HG02943 (cell line): Measurements from ENCODE around the gene KCND1.
"Not testable (repeated sequence)": the region's sequence is repeated elsewhere in the genome, so short reads cannot be mapped to it uniquely, and the experiment has no call there.

Source experiments
- ATAC-seq: cut with Tn5 transposase; IDR thresholded peaks from one replicate; pipeline ENCODE4 v1.9.1; 2021; ENCODE audit warnings: mild to moderate bottlenecking, low read depth, moderate library complexity; ENCODE audit not compliant: unreplicated experiment

The KCND1 gene

DNA sequence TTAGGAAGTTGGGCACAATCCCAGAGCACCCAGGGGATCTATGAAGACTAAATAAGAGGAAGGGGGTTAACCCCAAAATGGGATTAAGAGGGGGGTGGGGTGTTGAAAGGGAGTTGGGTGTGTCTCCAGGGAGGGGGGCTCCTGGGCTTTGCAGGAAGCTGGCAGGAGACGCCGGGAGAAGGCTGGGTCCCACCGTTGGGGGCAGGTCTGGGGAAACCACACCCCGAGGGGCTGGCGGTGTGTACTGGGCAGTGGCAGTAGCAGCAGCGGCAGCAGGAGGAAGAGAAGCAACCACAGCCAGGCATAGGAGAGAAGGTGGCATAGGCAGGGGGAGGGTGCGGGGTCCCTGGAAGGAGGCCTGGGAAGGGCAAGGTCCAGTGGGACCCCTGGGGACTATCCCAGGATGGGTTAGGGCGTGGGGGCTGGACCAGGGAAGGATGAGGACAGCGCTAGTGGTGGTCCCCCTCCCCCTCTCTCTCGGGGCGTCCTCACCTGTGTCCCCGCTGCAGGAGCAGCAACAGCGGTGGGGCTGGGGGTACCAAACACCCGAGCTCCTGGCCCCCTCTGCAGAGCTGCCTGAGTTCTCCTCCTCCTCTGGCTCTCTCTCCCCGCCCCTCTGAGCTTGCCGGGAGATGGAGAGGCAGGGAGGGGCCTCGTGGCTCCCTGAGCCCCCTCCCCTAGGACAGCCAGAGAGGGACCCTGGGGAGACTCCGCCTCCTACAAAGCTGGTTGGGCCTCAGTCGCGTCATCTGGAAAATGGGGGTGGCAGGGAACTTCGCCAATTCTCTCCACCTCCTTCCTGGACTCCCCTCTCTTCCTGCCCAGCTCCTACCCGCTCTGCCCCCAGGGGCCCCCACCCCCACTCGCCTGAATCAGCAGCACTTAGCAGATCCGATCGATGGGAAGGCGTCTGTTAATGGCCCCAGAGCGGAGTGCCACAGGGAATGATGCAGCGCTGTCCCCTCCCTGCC is at the start of gene KCND1:
Gene KCND1, minus strand, starts transcription at position 596 of the 971 bp plus-strand sequence. CDS start 1,573 bp downstream, outside the sequence.
- no peak for ATAC-seq

- ATAC-seq = no peak
Observed at GRCh38 chrX:49019599-49020249, 48.1 kb upstream of the KCND1 start.

GRCh38 chrX:49019050-49019449 is 47.4 kb upstream of the KCND1 start:
- ATAC-seq = no peak

GRCh38 chrX:49003696-49004095 is 32.1 kb upstream of the KCND1 start:
- no peak for ATAC-seq

DNA sequence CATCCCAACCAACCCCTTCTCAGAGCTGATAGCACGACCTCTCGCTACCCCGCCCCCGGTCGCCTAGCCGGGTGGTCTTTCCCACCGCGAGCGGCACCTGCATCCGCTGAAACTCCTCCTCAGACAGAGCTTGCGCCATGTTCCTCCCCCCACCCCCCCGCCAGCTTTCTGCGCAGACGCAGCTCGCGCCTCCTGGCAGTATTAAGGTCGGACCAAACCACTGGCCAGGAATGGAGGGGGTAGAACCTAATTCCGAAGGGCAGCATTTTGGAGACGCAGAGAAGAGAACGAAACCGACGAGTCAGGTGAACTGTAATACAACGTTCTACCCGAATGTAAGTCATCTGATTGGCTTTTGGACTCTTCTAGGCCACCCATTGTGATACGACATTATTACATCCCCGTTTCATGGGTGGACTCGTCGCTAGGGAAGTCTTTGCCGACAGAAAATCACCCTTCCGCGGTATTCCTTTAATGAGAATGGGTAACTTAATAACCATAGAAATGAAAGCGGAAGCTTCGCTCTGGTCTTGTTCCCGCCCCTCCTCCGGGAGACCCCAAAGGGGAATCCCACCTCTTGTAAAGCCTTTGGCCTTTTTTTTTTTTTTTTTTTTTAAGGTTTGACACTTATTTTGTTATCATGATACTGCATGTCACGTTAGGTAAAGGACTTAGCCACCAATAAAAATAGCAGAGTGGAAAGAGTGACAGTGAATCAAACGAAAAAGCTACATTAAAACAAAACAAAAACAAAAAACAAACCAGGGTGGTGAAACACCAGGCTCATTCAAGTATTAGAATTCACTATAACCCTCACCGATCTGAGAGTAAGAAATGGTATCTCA is 30.7 kb upstream of the KCND1 start, which contains the start of gene GRIPAP1:
Gene GRIPAP1, minus strand, starts transcription at position 174 of the 845 bp plus-strand sequence. Its CDS starts 35 bp downstream, at position 139.
- peak; percentile 73 for ATAC-seq

GRCh38 chrX:49001521-49002090 is 30.0 kb upstream of the KCND1 start:
- peak; percentile 31 for ATAC-seq

GRCh38 chrX:49000636-49001035 is 29.0 kb upstream of the KCND1 start:
- ATAC-seq = no peak

GRCh38 chrX:48999030-48999429 is 27.4 kb upstream of the KCND1 start:
- ATAC-seq = no peak

DNA sequence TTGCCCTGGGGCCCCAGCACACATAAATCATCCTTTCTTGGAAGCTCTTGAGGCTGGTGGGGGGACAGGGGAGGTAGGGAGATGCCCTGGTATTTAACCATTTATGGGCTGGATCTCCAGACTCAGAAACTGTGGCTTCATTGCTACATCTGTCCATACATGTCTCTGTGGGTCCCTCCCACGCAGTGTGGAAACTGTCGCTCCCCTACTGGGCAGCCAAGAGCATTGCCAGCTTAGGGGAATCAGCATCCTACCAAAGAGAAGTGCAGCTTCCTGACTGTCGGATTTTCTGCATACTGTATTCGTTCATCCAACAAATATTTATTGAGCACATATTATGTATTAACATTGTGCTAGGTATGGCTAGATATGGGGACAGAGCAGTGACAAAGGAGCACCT is 26.7 kb upstream of the KCND1 start:
- ATAC-seq = no peak

DNA sequence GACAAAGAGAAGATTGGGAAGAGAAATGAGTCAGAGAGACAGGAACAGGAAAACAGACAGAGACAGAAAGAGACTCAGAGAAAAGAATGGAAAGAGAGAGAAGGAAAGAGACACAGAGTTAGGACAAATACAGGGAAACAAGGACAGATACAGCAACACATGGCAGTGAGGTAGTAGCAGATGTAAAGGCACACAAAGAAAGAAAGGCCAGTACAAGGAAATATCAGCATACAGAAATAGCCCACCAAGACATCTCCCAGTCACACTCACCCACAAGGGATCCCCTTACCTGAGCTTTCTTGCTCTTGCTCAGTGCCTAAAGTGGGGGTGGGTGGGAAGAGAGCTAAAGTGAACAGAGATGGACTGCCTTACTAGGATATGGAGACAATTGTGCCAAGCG is 26.2 kb upstream of the KCND1 start:
- no peak for ATAC-seq

- no peak for ATAC-seq
Observed at GRCh38 chrX:48997455-48997854, 25.8 kb upstream of the KCND1 start.

DNA sequence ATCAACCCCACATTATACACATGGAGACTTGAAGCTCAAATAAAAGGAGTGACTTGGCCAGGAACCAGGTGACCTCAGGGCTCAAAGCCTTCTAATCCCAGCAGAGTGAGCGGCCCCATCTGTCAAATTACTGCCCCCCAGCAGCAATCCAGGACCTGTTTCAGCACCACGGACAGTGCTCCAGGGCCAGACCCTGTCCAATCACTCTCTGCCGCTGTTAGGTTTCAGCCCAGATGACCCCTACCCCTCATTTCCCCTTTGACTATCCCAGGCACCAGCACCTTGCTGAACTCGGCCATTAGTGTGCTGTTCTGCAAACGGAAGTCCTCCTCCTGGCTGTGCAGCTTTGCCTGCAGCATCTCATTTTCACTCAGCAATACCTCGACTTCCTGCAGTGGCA is 25.3 kb upstream of the KCND1 start:
- ATAC-seq = no peak

GRCh38 chrX:48992341-48992740 is 20.7 kb upstream of the KCND1 start:
- no peak for ATAC-seq

DNA sequence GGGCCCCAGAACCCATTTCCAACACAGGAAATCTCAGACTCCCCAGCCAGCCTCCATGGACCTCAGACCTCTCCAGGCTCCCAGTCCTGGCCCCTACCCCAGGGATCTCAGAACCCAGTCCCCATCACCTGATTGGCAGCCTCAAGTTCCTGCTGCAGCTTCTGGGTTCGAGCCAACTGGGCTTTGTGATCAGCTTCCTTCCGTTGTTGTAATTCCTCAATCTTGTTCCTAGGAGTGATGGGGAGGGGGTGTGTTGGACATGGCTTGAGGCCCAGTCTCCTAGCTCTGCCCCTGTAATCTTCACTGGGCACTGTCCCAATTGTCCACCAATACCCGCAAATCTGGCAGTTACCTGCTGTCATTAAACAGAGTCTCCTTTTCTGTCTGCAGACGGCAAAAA is 17.8 kb upstream of the KCND1 start:
- no peak for ATAC-seq

DNA sequence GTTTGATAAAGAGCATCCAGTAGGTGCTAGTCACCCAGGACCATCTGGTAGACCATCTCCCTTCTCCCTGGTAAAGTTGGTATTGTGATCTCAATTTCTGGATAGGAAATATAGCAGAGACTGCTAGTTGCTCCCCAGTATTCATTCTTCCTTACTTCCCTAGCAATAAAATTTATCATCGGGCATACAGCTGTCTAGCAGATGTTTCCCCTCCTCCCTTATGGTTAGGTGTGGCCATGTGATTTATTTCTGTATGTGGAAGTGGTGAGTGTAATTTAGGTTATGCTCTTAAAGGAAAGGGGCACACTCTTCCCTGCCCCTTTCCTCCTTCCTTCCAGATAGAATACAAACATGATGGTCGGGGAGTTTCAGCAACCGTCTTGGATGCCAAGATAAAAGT is 12.3 kb upstream of the KCND1 start:
- ATAC-seq = no peak

GRCh38 chrX:48983081-48983480 is 11.4 kb upstream of the KCND1 start:
- ATAC-seq = no peak

- no peak for ATAC-seq
Observed at GRCh38 chrX:48981178-48981577, 9.5 kb upstream of the KCND1 start.

GRCh38 chrX:48980341-48980740 is 8.7 kb upstream of the KCND1 start:
- not testable (repeated sequence) for ATAC-seq

GRCh38 chrX:48978226-48978625 is 6.6 kb upstream of the KCND1 start:
- no peak for ATAC-seq

- no peak for ATAC-seq
Observed at GRCh38 chrX:48976086-48976485, 4.4 kb upstream of the KCND1 start.
